ENCODE data around the gene ECI2.

- no peak for TF ChIP-seq POLR2A (IDR thresholded peaks at IDR 0.05)
- TF ChIP-seq, protein P1, sequence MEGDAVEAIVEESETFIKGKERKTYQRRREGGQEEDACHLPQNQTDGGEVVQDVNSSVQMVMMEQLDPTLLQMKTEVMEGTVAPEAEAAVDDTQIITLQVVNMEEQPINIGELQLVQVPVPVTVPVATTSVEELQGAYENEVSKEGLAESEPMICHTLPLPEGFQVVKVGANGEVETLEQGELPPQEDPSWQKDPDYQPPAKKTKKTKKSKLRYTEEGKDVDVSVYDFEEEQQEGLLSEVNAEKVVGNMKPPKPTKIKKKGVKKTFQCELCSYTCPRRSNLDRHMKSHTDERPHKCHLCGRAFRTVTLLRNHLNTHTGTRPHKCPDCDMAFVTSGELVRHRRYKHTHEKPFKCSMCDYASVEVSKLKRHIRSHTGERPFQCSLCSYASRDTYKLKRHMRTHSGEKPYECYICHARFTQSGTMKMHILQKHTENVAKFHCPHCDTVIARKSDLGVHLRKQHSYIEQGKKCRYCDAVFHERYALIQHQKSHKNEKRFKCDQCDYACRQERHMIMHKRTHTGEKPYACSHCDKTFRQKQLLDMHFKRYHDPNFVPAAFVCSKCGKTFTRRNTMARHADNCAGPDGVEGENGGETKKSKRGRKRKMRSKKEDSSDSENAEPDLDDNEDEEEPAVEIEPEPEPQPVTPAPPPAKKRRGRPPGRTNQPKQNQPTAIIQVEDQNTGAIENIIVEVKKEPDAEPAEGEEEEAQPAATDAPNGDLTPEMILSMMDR (IDR thresholded peaks at IDR 0.05), result no peak
Measured at GRCh38 chr6:4074478-4075235, 60.7 kb downstream of the ECI2 start.

All from thyroid gland (tissue), 4 donors.